Hepatocyte (in vitro differentiated cells): ENCODE measurements around the gene PHF21B. TPM values are rescaled to one million over a fixed set of nuclear protein-coding genes. Genes with fewer than 3 reads are reported as not detected.

Source experiments
- DNase-seq: peaks from one replicate; pipeline ENCODE4 v3.0.0-alpha.2; 2016; ENCODE audit warnings: low spot score
- H2AFZ ChIP-seq: fragments of 200-600 bp; sonication (generic); 2 replicates; pipeline ENCODE4 v1.6.0; 2016; ENCODE audit warnings: antibody characterized with exemption, mild to moderate bottlenecking
- H3K27ac ChIP-seq: fragments of 200-600 bp; sonication (generic); 2 replicates; pipeline ENCODE4 v1.5.1; 2016; ENCODE audit warnings: mild to moderate bottlenecking
- H3K27me3 ChIP-seq: fragments of 200-600 bp; sonication (generic); 2 replicates; pipeline ENCODE4 v1.6.1; 2016
- H3K36me3 ChIP-seq: fragments of 200-600 bp; sonication (generic); replicated peaks from 2 replicates; pipeline ENCODE4 v1.5.1; 2016; ENCODE audit warnings: low read depth; ENCODE audit not compliant: insufficient read depth
- H3K4me1 ChIP-seq: fragments of 200-600 bp; sonication (generic); 2 replicates; pipeline ENCODE4 v1.5.1; 2016; ENCODE audit warnings: mild to moderate bottlenecking, moderate library complexity; ENCODE audit not compliant: insufficient read depth
- H3K4me2 ChIP-seq: fragments of 200-600 bp; sonication (generic); 2 replicates; pipeline ENCODE4 v1.6.0; 2016
- H3K4me3 ChIP-seq: fragments of 200-600 bp; sonication (generic); 2 replicates; pipeline ENCODE4 v1.5.1; 2016; ENCODE audit warnings: mild to moderate bottlenecking
- H3K79me2 ChIP-seq: fragments of 200-600 bp; sonication (generic); 2 replicates; pipeline ENCODE4 v1.6.0; 2017; ENCODE audit warnings: mild to moderate bottlenecking
- H3K9me2 ChIP-seq: fragments of 200-600 bp; sonication (generic); replicated peaks from 2 replicates; pipeline ENCODE4 v1.6.0; 2017; ENCODE audit warnings: mild to moderate bottlenecking; ENCODE audit not compliant: insufficient read depth
- H3K9me3 ChIP-seq: fragments of 200-600 bp; sonication (generic); 2 replicates; pipeline ENCODE4 v1.5.1; 2016; ENCODE audit warnings: low read depth, mild to moderate bottlenecking
- H4K20me1 ChIP-seq: fragments of 200-600 bp; sonication (generic); 2 replicates; pipeline ENCODE4 v1.6.0; 2016; ENCODE audit warnings: mild to moderate bottlenecking; ENCODE audit not compliant: insufficient read depth, poor library complexity, severe bottlenecking
- CTCF ChIP-seq: fragments of 200-600 bp; sonication (generic); IDR thresholded peaks from 2 replicates; pipeline ENCODE4 v1.5.1; 2016; ENCODE audit warnings: antibody characterized with exemption, mild to moderate bottlenecking; ENCODE audit not compliant: poor library complexity
- EZH2 ChIP-seq: fragments of 200-600 bp; sonication (generic); IDR thresholded peaks from 2 replicates; pipeline ENCODE4 v1.6.1; 2016; ENCODE audit warnings: antibody characterized with exemption, mild to moderate bottlenecking, borderline replicate concordance
- EZH2phosphoT487 ChIP-seq: fragments of 200-600 bp; sonication (generic); IDR thresholded peaks from one replicate; pipeline ENCODE4 v1.6.1; 2018; ENCODE audit warnings: antibody characterized with exemption, mild to moderate bottlenecking, low read depth, moderate library complexity; ENCODE audit not compliant: unreplicated experiment, severe bottlenecking
- WGBS: methylation state at CpG from one replicate; pipeline ENCODE4 v1.1.6; 2016; ENCODE audit warnings: low lambda C conversion rate; ENCODE audit errors: missing lambda C conversion rate; 5-methylcytosine and 5-hydroxymethylcytosine counted together
- polyA plus RNA-seq: library from polyadenylated mRNA; unstranded; fragments of >200 nt; fragmentation: Nextera tagmentation; extraction: Ambion mirVana; gene quantifications from 2 replicates; pipeline ENCODE4 v1.2.1, GENCODE V29; 2016
- total RNA-seq: library from RNA; depleted of rRNA; stranded (reverse); fragments of >200 nt; gene quantifications from 2 replicates; pipeline ENCODE4 v1.2.3, GENCODE V29; 2014

The PHF21B gene
- total and polyA plus RNA-seq, 2 experiments from 2014 or later = 0.86 to 1.9 TPM

GRCh38 chr22:44952863-44953746 lies 56.7 kb downstream of the PHF21B start:
- no peaks in the 10 kb centered on the region for H3K9me2 ChIP-seq
- no peaks in the 10 kb centered on the region for H3K36me3 ChIP-seq
- no peak overlapping the region for H2AFZ ChIP-seq
- no peaks in the 10 kb centered on the region for H3K79me2 ChIP-seq
- no peaks in the 10 kb centered on the region for H3K9me3 ChIP-seq
- no peak overlapping the region for H3K27ac ChIP-seq
- WGBS = 67% methylated on average over 15 of the region's 15 CpGs
- no peaks in the 10 kb centered on the region for H3K4me1 ChIP-seq
- no peak for TF ChIP-seq CTCF
- no peak for TF ChIP-seq EZH2phosphoT487
- TF ChIP-seq EZH2 = no peak
- no peaks in the 10 kb centered on the region for H3K27me3 ChIP-seq
- no peak for DNase-seq
- H3K4me2 ChIP-seq = no peak overlapping the region
- H3K4me3 ChIP-seq = no peak overlapping the region
- no peaks in the 10 kb centered on the region for H4K20me1 ChIP-seq

- Histone ChIP-seq H3K4me2 (no peak overlapping the region), H2AFZ (no peak overlapping the region), H3K9me2 (no peaks in the 10 kb centered on the region), H3K36me3 (no peaks in the 10 kb centered on the region), H3K9me3 (no peaks in the 10 kb centered on the region), H3K27ac (no peak overlapping the region), H3K27me3 (no peaks in the 10 kb centered on the region), H3K4me1 (no peaks in the 10 kb centered on the region), H4K20me1 (no peaks in the 10 kb centered on the region), H3K4me3 (no peak overlapping the region), H3K79me2 (no peaks in the 10 kb centered on the region)
- no peak for DNase-seq
- TF ChIP-seq EZH2 = no peak
- no peak for TF ChIP-seq CTCF
- TF ChIP-seq EZH2phosphoT487 = no peak
These were observed 58.3 kb downstream of the PHF21B start for GRCh38 chr22:44951510-44951816.

GRCh38 chr22:44950806-44951509 lies 58.8 kb downstream of the PHF21B start:
- DNase-seq = no peak
- TF ChIP-seq CTCF (no peak), EZH2 (no peak), EZH2phosphoT487 (no peak)
- Histone ChIP-seq H3K9me3 (no peaks in the 10 kb centered on the region), H3K27ac (no peak overlapping the region), H3K27me3 (no peaks in the 10 kb centered on the region), H3K4me2 (no peak overlapping the region), H3K4me1 (no peaks in the 10 kb centered on the region), H2AFZ (no peak overlapping the region), H3K36me3 (no peaks in the 10 kb centered on the region), H4K20me1 (no peaks in the 10 kb centered on the region), H3K9me2 (no peaks in the 10 kb centered on the region), H3K79me2 (no peaks in the 10 kb centered on the region), H3K4me3 (no peak overlapping the region)
- WGBS = 96% methylated on average over 21 of the region's 21 CpGs
